WTC11 (cell line): Measurements from ENCODE around the gene KCNQ4. TPM values are rescaled to one million over a fixed set of nuclear protein-coding genes. Genes with fewer than 3 reads are reported as not detected.

Experiments
- ATAC-seq: fragments of 200-7000 bp; cut with Tn5 transposase; 2 replicates; pipeline ENCODE4 v1.10.0; 2021; ENCODE audit warnings: mild to moderate bottlenecking, moderate library complexity
- CTCF ChIA-PET: fragments of 300-600 bp; sonication (Branson Sonifier 250); formaldehyde crosslinking; loops from one replicate; lab custom pipeline; 2021; ENCODE audit warnings: antibody characterized with exemption; lab: Charles Lee
- POLR2A ChIA-PET: fragments of 350-600 bp; sonication (Branson Sonifier 250); formaldehyde crosslinking; loops from one replicate; lab custom pipeline; 2021; ENCODE audit warnings: antibody characterized with exemption; lab: Charles Lee
- DNase-seq: peaks from one replicate; pipeline ENCODE4 v3.0.0; 2021; ENCODE audit warnings: low spot score
- H3K27ac Mint-ChIP-seq: 2 replicates; pipeline ENCODE4 v1.8.0; 2021; ENCODE audit warnings: mixed read lengths
- H3K27me3 Mint-ChIP-seq: 2 replicates; pipeline ENCODE4 v1.8.0; 2021; ENCODE audit warnings: low read depth, mild to moderate bottlenecking, moderate library complexity, mixed read lengths
- H3K36me3 Mint-ChIP-seq: 2 replicates; pipeline ENCODE4 v1.8.0; 2021; ENCODE audit warnings: mixed read lengths
- H3K4me1 Mint-ChIP-seq: 2 replicates; pipeline ENCODE4 v1.8.0; 2022; ENCODE audit warnings: mixed read lengths
- H3K4me3 Mint-ChIP-seq: 2 replicates; pipeline ENCODE4 v1.8.0; 2021; ENCODE audit warnings: mild to moderate bottlenecking, moderate library complexity, mixed read lengths
- H3K9me3 Mint-ChIP-seq: 2 replicates; pipeline ENCODE4 v1.8.0; 2021; ENCODE audit warnings: mixed read lengths
- ATF2 ChIP-seq: sonication (generic); formaldehyde crosslinking; IDR thresholded peaks from 2 replicates; pipeline ENCODE4 v1.8.1; 2022; ENCODE audit warnings: low read depth, missing genetic modification reagents, borderline replicate concordance
- ATF3 ChIP-seq: sonication (generic); formaldehyde crosslinking; conservative IDR thresholded peaks from 2 replicates; pipeline ENCODE4 v1.8.1; 2022; ENCODE audit warnings: mild to moderate bottlenecking, missing genetic modification reagents
- CREM ChIP-seq: sonication (generic); formaldehyde crosslinking; IDR thresholded peaks from 2 replicates; pipeline ENCODE4 v1.8.1; 2022; ENCODE audit warnings: mild to moderate bottlenecking, missing genetic modification reagents, moderate library complexity
- E2F5 ChIP-seq: sonication (generic); formaldehyde crosslinking; IDR thresholded peaks from 2 replicates; pipeline ENCODE4 v1.8.1; 2022; ENCODE audit warnings: mild to moderate bottlenecking, moderate library complexity, missing genetic modification reagents
- GABPB1 ChIP-seq: sonication (generic); formaldehyde crosslinking; IDR thresholded peaks from 2 replicates; pipeline ENCODE4 v1.8.1; 2023; ENCODE audit warnings: mild to moderate bottlenecking, missing genetic modification reagents
- JUN ChIP-seq: sonication (generic); formaldehyde crosslinking; IDR thresholded peaks from 2 replicates; pipeline ENCODE4 v1.8.0; 2023; ENCODE audit warnings: mild to moderate bottlenecking, missing genetic modification reagents
- MXD4 ChIP-seq: fragments of 250-450 bp; sonication (Bioruptor Pico); IDR thresholded peaks from 2 replicates; pipeline ENCODE4 v1.8.0; 2021; ENCODE audit warnings: mild to moderate bottlenecking, moderate library complexity, borderline replicate concordance
- NFYB ChIP-seq: sonication (generic); formaldehyde crosslinking; conservative IDR thresholded peaks from 2 replicates; pipeline ENCODE4 v1.8.0; 2022; ENCODE audit warnings: low read depth, missing genetic modification reagents
- SMAD3 ChIP-seq: sonication (generic); formaldehyde crosslinking; IDR thresholded peaks from 2 replicates; pipeline ENCODE4 v1.8.0; 2022; ENCODE audit warnings: missing genetic modification reagents, mild to moderate bottlenecking, borderline replicate concordance
- SP1 ChIP-seq: sonication (generic); formaldehyde crosslinking; conservative IDR thresholded peaks from 2 replicates; pipeline ENCODE4 v1.8.1; 2022; ENCODE audit warnings: missing genetic modification reagents
- ZNF263 ChIP-seq: sonication (generic); formaldehyde crosslinking; IDR thresholded peaks from 2 replicates; pipeline ENCODE4 v1.8.1; 2022; ENCODE audit warnings: low read depth, mild to moderate bottlenecking, moderate library complexity, missing genetic modification reagents
- ZNF671 ChIP-seq: fragments of 250-450 bp; sonication (Bioruptor Pico); IDR thresholded peaks from 2 replicates; pipeline ENCODE4 v1.8.0; 2021; ENCODE audit warnings: mild to moderate bottlenecking
- total RNA-seq: library from RNA; stranded (reverse); gene quantifications from 3 replicates; pipeline ENCODE4 v1.2.3, GENCODE V29; 2021
- TF ChIP-seq, protein P1 (sequence below): sonication (generic); formaldehyde crosslinking; conservative IDR thresholded peaks from 2 replicates; pipeline ENCODE4 v1.8.1; 2023; ENCODE audit warnings: mild to moderate bottlenecking, low read depth, missing genetic modification reagents, moderate library complexity
- TF ChIP-seq, protein P2 (sequence below): sonication (generic); formaldehyde crosslinking; IDR thresholded peaks from 2 replicates; pipeline ENCODE4 v1.8.1; 2023; ENCODE audit warnings: mild to moderate bottlenecking, missing genetic modification reagents, moderate library complexity
- TF ChIP-seq, protein P3 (sequence below): sonication (generic); formaldehyde crosslinking; IDR thresholded peaks from 2 replicates; pipeline ENCODE4 v1.8.1; 2023; ENCODE audit warnings: mild to moderate bottlenecking, missing genetic modification reagents
- TF ChIP-seq, protein P4 (sequence below): sonication (generic); formaldehyde crosslinking; IDR thresholded peaks from 2 replicates; pipeline ENCODE4 v1.8.0; 2022; ENCODE audit warnings: mild to moderate bottlenecking, missing genetic modification reagents
- TF ChIP-seq, protein P5 (sequence below): sonication (generic); formaldehyde crosslinking; IDR thresholded peaks from 2 replicates; pipeline ENCODE4 v1.8.0; 2023; ENCODE audit warnings: mild to moderate bottlenecking, missing genetic modification reagents
- TF ChIP-seq, protein P6 (sequence below): fragments of 200-600 bp; IDR thresholded peaks from 2 replicates; pipeline ENCODE4 v1.8.0; 2022; ENCODE audit warnings: antibody characterized with exemption

Gene KCNQ4
- total RNA-seq, 1 experiment from 2014 or later = 4.0 TPM

- no peak for TF ChIP-seq ATF3 (CRISPR knock-in tag)
- TF ChIP-seq, protein P1, sequence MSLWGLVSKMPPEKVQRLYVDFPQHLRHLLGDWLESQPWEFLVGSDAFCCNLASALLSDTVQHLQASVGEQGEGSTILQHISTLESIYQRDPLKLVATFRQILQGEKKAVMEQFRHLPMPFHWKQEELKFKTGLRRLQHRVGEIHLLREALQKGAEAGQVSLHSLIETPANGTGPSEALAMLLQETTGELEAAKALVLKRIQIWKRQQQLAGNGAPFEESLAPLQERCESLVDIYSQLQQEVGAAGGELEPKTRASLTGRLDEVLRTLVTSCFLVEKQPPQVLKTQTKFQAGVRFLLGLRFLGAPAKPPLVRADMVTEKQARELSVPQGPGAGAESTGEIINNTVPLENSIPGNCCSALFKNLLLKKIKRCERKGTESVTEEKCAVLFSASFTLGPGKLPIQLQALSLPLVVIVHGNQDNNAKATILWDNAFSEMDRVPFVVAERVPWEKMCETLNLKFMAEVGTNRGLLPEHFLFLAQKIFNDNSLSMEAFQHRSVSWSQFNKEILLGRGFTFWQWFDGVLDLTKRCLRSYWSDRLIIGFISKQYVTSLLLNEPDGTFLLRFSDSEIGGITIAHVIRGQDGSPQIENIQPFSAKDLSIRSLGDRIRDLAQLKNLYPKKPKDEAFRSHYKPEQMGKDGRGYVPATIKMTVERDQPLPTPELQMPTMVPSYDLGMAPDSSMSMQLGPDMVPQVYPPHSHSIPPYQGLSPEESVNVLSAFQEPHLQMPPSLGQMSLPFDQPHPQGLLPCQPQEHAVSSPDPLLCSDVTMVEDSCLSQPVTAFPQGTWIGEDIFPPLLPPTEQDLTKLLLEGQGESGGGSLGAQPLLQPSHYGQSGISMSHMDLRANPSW (CRISPR knock-in tag) = no peak
- no peak for TF ChIP-seq E2F5 (CRISPR knock-in tag)
- TF ChIP-seq, protein P2, sequence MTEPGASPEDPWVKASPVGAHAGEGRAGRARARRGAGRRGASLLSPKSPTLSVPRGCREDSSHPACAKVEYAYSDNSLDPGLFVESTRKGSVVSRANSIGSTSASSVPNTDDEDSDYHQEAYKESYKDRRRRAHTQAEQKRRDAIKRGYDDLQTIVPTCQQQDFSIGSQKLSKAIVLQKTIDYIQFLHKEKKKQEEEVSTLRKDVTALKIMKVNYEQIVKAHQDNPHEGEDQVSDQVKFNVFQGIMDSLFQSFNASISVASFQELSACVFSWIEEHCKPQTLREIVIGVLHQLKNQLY (CRISPR knock-in tag) = no peak
- TF ChIP-seq SMAD3 (CRISPR knock-in tag) = no peak
- TF ChIP-seq JUN (CRISPR knock-in tag) = no peak
- no peak for TF ChIP-seq MXD4 (CRISPR knock-in tag)
- TF ChIP-seq CREM (CRISPR knock-in tag) = no peak
These were observed 13.5 kb downstream of the KCNQ4 start (continued) for GRCh38 chr1:40796939-40797667.

- Mint-ChIP-seq H3K36me3 (no peaks in the 10 kb centered on the region), H3K27ac (no peak overlapping the region), H3K27me3 (peaks cover 15% of the 10 kb centered on the region), H3K9me3 (no peaks in the 10 kb centered on the region), H3K4me3 (no peak overlapping the region), H3K4me1 (peaks cover 40% of the 10 kb centered on the region)
- ATAC-seq = no peak
- POLR2A ChIA-PET = interaction anchor here (0.7 kb wide), 2 partner anchors 40 to 49 kb away, joined by 3 read pairs; no protein-coding TSS in a partner anchor
- CTCF ChIA-PET = interaction anchor here (0.6 to 1.3 kb wide), 7 partner anchors 15 to 135 kb away, joined by 3 to 5 read pairs (median 3); no protein-coding TSS in a partner anchor
- no peak for DNase-seq
- TF ChIP-seq NFYB (CRISPR knock-in tag) = no peak
- no peak for TF ChIP-seq SP1 (CRISPR knock-in tag)
- TF ChIP-seq, protein P3, sequence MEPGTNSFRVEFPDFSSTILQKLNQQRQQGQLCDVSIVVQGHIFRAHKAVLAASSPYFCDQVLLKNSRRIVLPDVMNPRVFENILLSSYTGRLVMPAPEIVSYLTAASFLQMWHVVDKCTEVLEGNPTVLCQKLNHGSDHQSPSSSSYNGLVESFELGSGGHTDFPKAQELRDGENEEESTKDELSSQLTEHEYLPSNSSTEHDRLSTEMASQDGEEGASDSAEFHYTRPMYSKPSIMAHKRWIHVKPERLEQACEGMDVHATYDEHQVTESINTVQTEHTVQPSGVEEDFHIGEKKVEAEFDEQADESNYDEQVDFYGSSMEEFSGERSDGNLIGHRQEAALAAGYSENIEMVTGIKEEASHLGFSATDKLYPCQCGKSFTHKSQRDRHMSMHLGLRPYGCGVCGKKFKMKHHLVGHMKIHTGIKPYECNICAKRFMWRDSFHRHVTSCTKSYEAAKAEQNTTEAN (CRISPR knock-in tag) = no peak
- no peak for TF ChIP-seq ZNF263 (CRISPR knock-in tag)
- no peak for TF ChIP-seq ZNF671 (CRISPR knock-in tag)
- no peak for TF ChIP-seq E2F5 (CRISPR knock-in tag)
- TF ChIP-seq, protein P4, sequence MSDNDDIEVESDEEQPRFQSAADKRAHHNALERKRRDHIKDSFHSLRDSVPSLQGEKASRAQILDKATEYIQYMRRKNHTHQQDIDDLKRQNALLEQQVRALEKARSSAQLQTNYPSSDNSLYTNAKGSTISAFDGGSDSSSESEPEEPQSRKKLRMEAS (CRISPR knock-in tag) = no peak
- TF ChIP-seq, protein P5, sequence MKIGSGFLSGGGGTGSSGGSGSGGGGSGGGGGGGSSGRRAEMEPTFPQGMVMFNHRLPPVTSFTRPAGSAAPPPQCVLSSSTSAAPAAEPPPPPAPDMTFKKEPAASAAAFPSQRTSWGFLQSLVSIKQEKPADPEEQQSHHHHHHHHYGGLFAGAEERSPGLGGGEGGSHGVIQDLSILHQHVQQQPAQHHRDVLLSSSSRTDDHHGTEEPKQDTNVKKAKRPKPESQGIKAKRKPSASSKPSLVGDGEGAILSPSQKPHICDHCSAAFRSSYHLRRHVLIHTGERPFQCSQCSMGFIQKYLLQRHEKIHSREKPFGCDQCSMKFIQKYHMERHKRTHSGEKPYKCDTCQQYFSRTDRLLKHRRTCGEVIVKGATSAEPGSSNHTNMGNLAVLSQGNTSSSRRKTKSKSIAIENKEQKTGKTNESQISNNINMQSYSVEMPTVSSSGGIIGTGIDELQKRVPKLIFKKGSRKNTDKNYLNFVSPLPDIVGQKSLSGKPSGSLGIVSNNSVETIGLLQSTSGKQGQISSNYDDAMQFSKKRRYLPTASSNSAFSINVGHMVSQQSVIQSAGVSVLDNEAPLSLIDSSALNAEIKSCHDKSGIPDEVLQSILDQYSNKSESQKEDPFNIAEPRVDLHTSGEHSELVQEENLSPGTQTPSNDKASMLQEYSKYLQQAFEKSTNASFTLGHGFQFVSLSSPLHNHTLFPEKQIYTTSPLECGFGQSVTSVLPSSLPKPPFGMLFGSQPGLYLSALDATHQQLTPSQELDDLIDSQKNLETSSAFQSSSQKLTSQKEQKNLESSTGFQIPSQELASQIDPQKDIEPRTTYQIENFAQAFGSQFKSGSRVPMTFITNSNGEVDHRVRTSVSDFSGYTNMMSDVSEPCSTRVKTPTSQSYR = no peak
- TF ChIP-seq, protein P6, sequence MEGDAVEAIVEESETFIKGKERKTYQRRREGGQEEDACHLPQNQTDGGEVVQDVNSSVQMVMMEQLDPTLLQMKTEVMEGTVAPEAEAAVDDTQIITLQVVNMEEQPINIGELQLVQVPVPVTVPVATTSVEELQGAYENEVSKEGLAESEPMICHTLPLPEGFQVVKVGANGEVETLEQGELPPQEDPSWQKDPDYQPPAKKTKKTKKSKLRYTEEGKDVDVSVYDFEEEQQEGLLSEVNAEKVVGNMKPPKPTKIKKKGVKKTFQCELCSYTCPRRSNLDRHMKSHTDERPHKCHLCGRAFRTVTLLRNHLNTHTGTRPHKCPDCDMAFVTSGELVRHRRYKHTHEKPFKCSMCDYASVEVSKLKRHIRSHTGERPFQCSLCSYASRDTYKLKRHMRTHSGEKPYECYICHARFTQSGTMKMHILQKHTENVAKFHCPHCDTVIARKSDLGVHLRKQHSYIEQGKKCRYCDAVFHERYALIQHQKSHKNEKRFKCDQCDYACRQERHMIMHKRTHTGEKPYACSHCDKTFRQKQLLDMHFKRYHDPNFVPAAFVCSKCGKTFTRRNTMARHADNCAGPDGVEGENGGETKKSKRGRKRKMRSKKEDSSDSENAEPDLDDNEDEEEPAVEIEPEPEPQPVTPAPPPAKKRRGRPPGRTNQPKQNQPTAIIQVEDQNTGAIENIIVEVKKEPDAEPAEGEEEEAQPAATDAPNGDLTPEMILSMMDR = no peak
- TF ChIP-seq, protein P1 (CRISPR knock-in tag) = no peak
- no peak for TF ChIP-seq ATF2 (CRISPR knock-in tag)
- no peak for TF ChIP-seq GABPB1 (CRISPR knock-in tag)
These were observed 14.1 kb downstream of the KCNQ4 start for GRCh38 chr1:40797668-40798010.
